Measurements from ENCODE around the gene CD300LD.
"Not testable (repeated sequence)": the region's sequence is repeated elsewhere in the genome, so short reads cannot be mapped to it uniquely, and the experiment has no call there.

CD300LD gene

DNA sequence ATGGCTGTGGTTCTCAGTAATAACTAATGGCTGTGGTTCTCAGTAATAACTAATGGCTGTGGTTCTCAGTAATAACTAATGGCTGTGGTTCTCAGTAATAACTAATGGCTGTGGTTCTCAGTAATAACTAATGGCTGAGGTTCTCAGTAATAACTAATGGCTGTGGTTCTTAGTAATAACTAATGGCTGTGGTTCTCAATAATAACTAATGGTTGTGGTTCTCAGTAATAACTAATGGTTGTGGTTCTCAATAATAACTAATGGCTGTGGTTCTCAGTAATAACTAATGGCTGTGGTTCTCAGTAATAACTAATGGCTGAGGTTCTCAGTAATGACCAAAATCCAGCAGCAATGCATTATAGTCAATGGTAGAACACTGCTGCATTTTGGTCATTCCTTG, 18.4 kb downstream of the CD300LD start:
- DNase-seq (ENCODE audit: low read depth in 3 of 3, low spot score in 1 of 3) = not testable (repeated sequence)

DNA sequence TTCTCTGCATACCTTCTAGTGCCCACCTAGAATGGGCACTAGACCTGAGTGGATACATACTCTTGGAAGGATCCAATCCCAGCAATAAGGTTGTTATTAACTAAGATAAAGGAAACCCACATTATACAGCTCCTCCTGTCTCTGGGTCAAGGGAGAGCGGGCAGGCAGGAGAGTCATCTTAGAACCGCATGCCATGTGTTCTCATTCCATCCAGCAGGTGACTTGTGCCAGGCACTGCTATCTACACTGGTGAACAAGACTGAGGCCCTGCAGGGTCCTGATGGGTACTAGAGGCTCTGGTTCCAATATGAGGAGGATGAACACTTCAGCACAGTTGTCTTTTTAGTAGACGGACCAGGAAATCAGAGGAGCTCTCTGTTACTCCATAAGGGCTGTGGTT, 18.9 kb downstream of the CD300LD start:
- DNase-seq (ENCODE audit: low read depth in 3 of 3, low spot score in 1 of 3) = no peak

- no peak for DNase-seq (ENCODE audit: low read depth in 3 of 3, low spot score in 1 of 3)
Measured at GRCh38 chr17:74571621-74572270, 20.3 kb downstream of the CD300LD start.

DNA sequence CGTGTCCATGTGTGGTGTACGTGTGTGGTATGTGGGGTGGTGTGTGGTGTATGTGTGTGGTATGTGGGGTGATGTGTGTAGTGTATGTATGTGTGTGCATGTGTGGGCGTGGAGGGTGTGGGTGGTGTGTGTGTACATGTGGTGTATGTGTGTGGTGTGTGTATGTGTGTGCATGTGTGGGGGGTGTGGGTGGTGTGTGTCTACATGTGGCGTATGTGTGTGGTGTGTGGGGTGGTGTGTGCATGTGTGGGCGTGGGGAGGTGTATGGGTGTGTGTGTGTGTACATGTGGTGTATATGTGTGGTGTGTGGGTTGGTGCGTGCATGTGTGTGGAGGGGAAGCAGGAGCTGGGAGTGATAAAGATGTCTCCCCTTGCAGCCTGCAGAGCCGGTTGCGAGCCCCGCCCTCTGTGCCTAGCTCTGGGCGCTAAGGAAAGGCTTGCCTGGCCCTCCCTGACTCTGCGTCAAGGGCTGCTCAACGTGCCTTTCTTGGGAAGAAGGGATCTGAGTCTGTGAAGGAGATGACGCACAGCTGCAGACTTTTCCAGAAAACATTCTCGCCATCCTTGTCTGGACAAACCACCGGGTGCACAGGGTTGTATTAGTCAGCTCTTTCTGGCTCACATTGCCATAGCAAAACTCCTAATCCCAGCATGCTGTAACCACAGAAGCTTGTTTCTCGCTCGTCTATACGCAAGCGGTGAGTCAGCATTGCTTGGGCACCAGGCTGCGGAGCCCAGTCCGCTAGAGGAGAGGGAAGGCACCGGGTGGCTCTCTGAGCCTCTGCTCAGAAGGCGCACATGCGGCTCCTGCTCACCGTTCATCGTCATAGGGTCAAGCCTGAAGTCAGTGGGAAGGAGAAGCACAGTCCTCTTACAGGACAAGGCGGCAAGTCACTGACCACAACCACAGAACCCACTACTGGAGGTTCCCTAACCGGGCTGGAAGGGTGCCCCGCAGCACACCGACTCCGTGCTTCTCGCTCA, 22.8 kb downstream of the CD300LD start:
- DNase-seq (ENCODE audit: low read depth in 3 of 3, low spot score in 1 of 3) = no peak

GRCh38 chr17:74568106-74568873, 23.8 kb downstream of the CD300LD start:
- no peak for DNase-seq (ENCODE audit: low read depth in 3 of 3, low spot score in 1 of 3)

DNA sequence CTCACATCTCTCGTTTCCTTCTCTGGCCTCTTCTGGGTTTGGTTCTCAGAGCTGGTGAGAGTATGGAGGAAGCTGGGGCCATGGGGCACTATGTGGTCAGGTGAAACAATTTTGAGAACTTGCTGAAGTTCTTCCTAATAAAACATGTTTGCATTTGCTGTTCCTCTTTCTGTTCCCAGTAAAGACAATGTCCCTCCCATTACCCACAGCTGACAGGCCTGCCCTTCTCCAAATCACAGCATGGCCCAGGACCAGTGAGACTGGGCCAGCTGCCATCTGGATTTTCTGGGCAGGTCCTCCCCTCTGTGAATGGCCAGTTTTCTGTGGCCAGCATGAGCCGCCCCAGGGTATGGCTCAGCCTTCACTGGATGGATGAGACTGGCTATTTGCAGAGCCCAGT, 24.7 kb downstream of the CD300LD start, which contains the start of gene CD300H:
Gene CD300H (minus strand): TSS at position 113 of the 400 bp plus-strand sequence.
- DNase-seq (ENCODE audit: low read depth in 3 of 3, low spot score in 1 of 3) = no peak

DNA sequence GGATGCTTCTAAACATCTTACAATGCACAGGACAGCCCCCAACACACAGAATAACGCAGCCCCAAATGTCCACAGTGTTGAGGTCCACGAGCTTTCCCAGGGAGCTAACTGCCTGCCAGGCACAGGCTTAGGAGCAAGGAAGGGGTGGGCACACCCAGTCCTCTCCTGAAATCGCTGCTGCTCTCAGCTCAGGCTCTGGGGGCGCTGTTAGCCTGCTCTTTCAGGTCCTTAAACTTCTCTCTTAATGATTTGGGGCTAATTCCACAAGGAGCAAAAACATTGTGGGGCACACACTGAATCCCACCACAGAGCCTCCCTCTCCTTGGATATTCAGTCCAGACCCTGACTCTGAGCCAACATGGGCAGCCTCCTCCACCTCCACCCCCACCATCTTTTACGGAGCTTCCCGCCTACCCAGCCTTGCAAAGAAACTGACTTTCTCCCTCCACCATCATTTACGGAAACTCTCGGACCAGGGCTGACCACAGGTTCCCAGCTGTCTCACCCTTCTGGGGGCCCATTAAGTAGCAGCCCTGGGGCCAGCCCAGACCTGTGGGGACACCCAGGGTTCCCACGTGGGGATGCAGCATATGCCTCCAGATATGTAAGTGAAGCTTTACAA, 25.8 kb downstream of the CD300LD start:
- peak in 1 of 3 donors; percentile 12 for DNase-seq (ENCODE audit: low read depth in 3 of 3, low spot score in 1 of 3)

- DNase-seq (ENCODE audit: low read depth in 3 of 3, low spot score in 1 of 3) = no peak
Measured at GRCh38 chr17:74565126-74565525, 27.0 kb downstream of the CD300LD start.

DNA sequence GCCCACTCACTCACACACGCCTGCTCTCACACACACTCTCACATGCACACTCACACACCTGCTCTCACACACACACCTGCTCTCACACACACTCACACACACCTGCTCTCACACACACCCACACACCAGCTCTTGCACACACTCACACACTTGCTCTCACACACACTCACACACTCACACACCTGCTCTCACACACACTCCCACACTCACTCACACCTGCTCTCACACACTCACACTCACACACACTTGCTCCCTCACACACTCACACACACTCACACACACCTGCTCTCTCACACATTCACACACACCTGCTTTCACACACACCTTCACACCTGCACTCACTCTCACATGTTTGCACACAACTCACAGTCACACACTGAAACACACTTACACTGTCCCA, 28.7 kb downstream of the CD300LD start:
- DNase-seq (ENCODE audit: low read depth in 3 of 3, low spot score in 1 of 3) = no peak

DNA sequence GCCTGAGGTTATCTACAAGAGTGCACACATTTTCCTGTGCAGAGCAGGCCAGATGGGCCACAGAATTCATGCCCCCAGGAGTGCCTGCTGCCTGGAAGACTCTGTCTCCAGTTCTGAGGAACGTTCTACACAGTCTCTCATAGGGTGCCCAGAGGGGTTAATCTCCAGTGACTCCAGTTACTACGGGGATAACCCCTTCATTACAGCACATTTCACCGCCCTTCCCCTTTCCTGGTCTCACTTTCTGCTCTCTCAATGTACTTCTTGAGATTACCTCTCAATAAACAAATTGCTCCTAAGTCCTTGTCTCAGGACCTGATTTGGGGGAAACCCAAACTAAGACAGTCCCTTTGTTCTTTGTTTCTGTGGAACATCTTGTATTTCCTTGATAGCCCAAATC, 30.5 kb downstream of the CD300LD start:
- DNase-seq (ENCODE audit: low read depth in 3 of 3, low spot score in 1 of 3) = no peak

- no peak for DNase-seq (ENCODE audit: low read depth in 3 of 3, low spot score in 1 of 3)
Measured at GRCh38 chr17:74558882-74559519, 33.1 kb downstream of the CD300LD start.

GRCh38 chr17:74558402-74558801, 33.7 kb downstream of the CD300LD start:
- DNase-seq (ENCODE audit: low read depth in 3 of 3, low spot score in 1 of 3) = not testable (repeated sequence)

- DNase-seq (ENCODE audit: low read depth in 3 of 3, low spot score in 1 of 3) = no peak
Measured at GRCh38 chr17:74555427-74555940, 36.6 kb downstream of the CD300LD start.

- DNase-seq (ENCODE audit: low read depth in 3 of 3, low spot score in 1 of 3) = no peak
Measured at GRCh38 chr17:74554909-74555308, 37.2 kb downstream of the CD300LD start.

- DNase-seq (ENCODE audit: low read depth in 3 of 3, low spot score in 1 of 3) = no peak
Measured at GRCh38 chr17:74552037-74552436, 40.0 kb downstream of the CD300LD start.

GRCh38 chr17:74550602-74551001, 41.5 kb downstream of the CD300LD start:
- DNase-seq (ENCODE audit: low read depth in 3 of 3, low spot score in 1 of 3) = no peak

- no peak for DNase-seq (ENCODE audit: low read depth in 3 of 3, low spot score in 1 of 3)
Measured at GRCh38 chr17:74549343-74549742, 42.7 kb downstream of the CD300LD start.

- no peak for DNase-seq (ENCODE audit: low read depth in 3 of 3, low spot score in 1 of 3)
Measured at GRCh38 chr17:74547736-74548135, 44.3 kb downstream of the CD300LD start.

DNA sequence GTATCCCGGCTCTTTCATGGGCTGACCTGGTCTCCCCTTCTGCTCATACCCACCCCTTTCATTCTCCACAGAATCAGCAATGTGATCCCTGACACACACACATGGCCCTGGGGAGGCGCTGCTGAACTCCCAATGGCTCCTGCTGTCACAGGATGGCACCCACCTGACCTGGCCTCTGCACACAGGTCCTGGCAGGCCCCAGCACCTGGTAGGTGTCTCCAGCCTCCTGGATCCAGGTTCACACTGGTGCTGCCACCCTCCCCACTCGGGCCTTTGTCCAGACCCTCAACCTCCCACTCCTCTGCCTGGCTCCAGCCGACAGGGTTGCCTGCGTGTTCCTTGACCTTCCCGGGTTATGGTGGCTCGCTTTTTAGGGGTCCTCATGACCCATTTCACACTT, 44.8 kb downstream of the CD300LD start:
- DNase-seq (ENCODE audit: low read depth in 3 of 3, low spot score in 1 of 3) = no peak

DNA sequence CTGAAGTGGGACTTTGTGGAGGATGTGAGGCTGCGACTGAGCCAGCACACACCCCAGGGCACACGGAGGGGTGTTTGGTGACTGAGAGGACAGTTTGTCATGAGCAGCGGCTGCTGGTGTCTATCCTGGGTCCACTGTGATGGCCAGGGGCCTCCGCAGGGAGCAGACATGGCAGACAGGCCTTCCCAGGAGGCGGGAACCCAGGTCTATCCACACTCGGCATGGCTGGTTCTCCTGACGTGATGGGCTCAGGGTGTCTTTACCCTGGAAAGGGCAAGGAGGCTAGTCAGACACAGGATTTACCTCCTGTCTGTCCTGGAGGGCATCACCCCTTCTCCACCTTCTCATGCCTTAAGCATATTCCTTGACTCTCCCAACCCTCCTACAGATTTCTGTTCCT, 45.5 kb downstream of the CD300LD start:
- DNase-seq (ENCODE audit: low read depth in 3 of 3, low spot score in 1 of 3) = no peak

Data from stimulated activated CD4-positive, alpha-beta T cell treated with anti-CD3 and anti-CD28 coated beads, TNF-alpha, amount 100 ng/mL, for 1 hour (primary cell).